T-helper 17 cell (primary cell): Measurements from ENCODE around the gene ASL. TPM values are rescaled to one million over a fixed set of nuclear protein-coding genes. Genes with fewer than 3 reads are reported as not detected.

Experiments used
- total RNA-seq, 4 donors: library from RNA in 2 of 4; stranded (reverse) in 2 of 4; gene quantifications; one replicate each; pipeline ENCODE4 v1.2.3 and lab custom pipeline; 2022 to 2026

Gene ASL
- total RNA-seq, 2 donors from 2014 or later = 12.7 to 16.5 TPM

Other genes starting within 250 kb of the ASL start
- 1 to 10 TPM; 5.5 to 7.1 TPM for gene VKORC1L1, start 202.7 kb upstream of the ASL start, total RNA-seq
- 10 to 100 TPM; 31.4 to 48.2 TPM for gene GUSB, start 93.6 kb upstream of the ASL start, total RNA-seq
- 10 to 100 TPM; 35.2 to 40.3 TPM for gene CRCP, start 39.0 kb downstream of the ASL start, total RNA-seq
- under 1 TPM; 0.65 TPM for gene TPST1, start 129.5 kb downstream of the ASL start, total RNA-seq